ENCODE data around the gene TPCN2.
"Not testable (repeated sequence)": the region's sequence is repeated elsewhere in the genome, so short reads cannot be mapped to it uniquely, and the experiment has no call there.

Gene TPCN2

GRCh38 chr11:69132301-69132670, 83.6 kb downstream of the TPCN2 start:
- DNase-seq, result no peak

GRCh38 chr11:69133251-69133650, 84.5 kb downstream of the TPCN2 start:
- peak; percentile 4 to 57 for DNase-seq

GRCh38 chr11:69134182-69134581, 85.5 kb downstream of the TPCN2 start:
- not testable (repeated sequence) for DNase-seq

- no peak for DNase-seq
These were observed 86.2 kb downstream of the TPCN2 start for GRCh38 chr11:69134957-69135356.

- DNase-seq, result no peak
These were observed 87.0 kb downstream of the TPCN2 start for GRCh38 chr11:69135420-69136363.

GRCh38 chr11:69136471-69136870, 87.7 kb downstream of the TPCN2 start:
- no peak for DNase-seq

- no peak for DNase-seq
These were observed 88.6 kb downstream of the TPCN2 start for GRCh38 chr11:69137151-69137844.

GRCh38 chr11:69138265-69138664, 89.5 kb downstream of the TPCN2 start:
- DNase-seq, result no peak

GRCh38 chr11:69140161-69140560, 91.4 kb downstream of the TPCN2 start:
- DNase-seq, result not testable (repeated sequence)

GRCh38 chr11:69140635-69141034, 91.9 kb downstream of the TPCN2 start:
- DNase-seq, result peak; percentile 69 to 87

- DNase-seq, result peak; percentile 85 to 94
These were observed 93.0 kb downstream of the TPCN2 start for GRCh38 chr11:69141742-69142141.

- no peak for DNase-seq
These were observed 94.2 kb downstream of the TPCN2 start for GRCh38 chr11:69142895-69143294.

GRCh38 chr11:69144316-69145049, 95.8 kb downstream of the TPCN2 start:
- no peak for DNase-seq

GRCh38 chr11:69145050-69145380, 96.3 kb downstream of the TPCN2 start:
- no peak for DNase-seq

GRCh38 chr11:69148377-69148762, 99.6 kb downstream of the TPCN2 start:
- DNase-seq, result no peak

- DNase-seq, result no peak
These were observed 100.1 kb downstream of the TPCN2 start for GRCh38 chr11:69148806-69149205.

GRCh38 chr11:69149338-69150045, 100.8 kb downstream of the TPCN2 start:
- DNase-seq, result not testable (repeated sequence)

GRCh38 chr11:69150175-69150574, 101.4 kb downstream of the TPCN2 start:
- no peak for DNase-seq

- DNase-seq, result no peak
These were observed 103.1 kb downstream of the TPCN2 start for GRCh38 chr11:69151836-69152235.

- DNase-seq, result no peak
These were observed 104.1 kb downstream of the TPCN2 start for GRCh38 chr11:69152733-69153421.

GRCh38 chr11:69153661-69154060, 104.9 kb downstream of the TPCN2 start:
- DNase-seq, result peak; percentile 11 to 70

GRCh38 chr11:69154211-69154913, 105.6 kb downstream of the TPCN2 start:
- no peak for DNase-seq
